HUES6 (cell line): ENCODE results near the gene RUSC1.
A peak's percentile ranks its signal among the peaks of the same experiment; 100 is the strongest.

Experiments used
- H3K27ac ChIP-seq: 2 replicates; pipeline ENCODE4 v1.7.0; 2013; ENCODE audit warnings: low read depth, mild to moderate bottlenecking, low read length, inconsistent platforms
- H3K27me3 ChIP-seq: 2 replicates; pipeline ENCODE4 v1.6.1; 2013; ENCODE audit warnings: low read length; ENCODE audit not compliant: control insufficient read depth, insufficient read depth
- H3K36me3 ChIP-seq: 2 replicates; pipeline ENCODE4 v1.6.1; 2013; ENCODE audit warnings: low read length; ENCODE audit not compliant: control insufficient read depth, insufficient read depth
- H3K4me1 ChIP-seq: 2 replicates; pipeline ENCODE4 v1.6.1; 2013; ENCODE audit warnings: low read length; ENCODE audit not compliant: control insufficient read depth, insufficient read depth
- H3K4me3 ChIP-seq: 2 replicates; pipeline ENCODE4 v1.5.1; 2013; ENCODE audit warnings: low read depth, low read length
- H3K9ac ChIP-seq: one replicate; pipeline ENCODE4 v1.6.1; 2013; ENCODE audit warnings: mild to moderate bottlenecking, low read length
- H3K9me3 ChIP-seq: 2 replicates; pipeline ENCODE4 v1.6.1; 2013; ENCODE audit warnings: low read depth, low read length; ENCODE audit not compliant: control insufficient read depth, insufficient read depth

The RUSC1 gene

DNA sequence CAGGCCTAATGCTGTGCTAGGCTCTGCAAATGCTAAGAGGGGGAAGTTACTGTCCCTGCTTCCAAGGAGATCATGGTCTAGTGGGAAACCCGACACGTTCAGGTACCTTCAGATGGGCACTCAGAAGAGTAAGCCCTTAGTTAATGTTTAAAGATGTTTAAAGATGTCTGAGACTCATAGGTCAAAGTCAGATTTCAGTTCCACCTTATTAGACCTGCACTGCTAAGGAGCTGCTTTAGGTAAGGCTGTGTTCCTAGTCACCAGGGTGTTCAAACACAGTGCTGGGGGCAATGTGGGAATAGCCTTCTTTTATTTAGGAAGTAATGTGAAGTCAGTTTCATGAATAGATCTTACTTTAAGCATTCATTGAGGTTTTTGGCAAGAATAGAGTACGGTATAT, 3.8 kb upstream of the RUSC1 start:
- H3K4me1 ChIP-seq: peaks cover 14% of the 10 kb centered on the region
- peaks cover 68% of the 10 kb centered on the region for H3K36me3 ChIP-seq
- H3K27ac ChIP-seq: no peak overlapping the region

GRCh38 chr1:155318082-155318481, 2.6 kb upstream of the RUSC1 start:
- Histone ChIP-seq H3K27me3 (peaks cover 9% of the 10 kb centered on the region; the same call in 1 of the 2 replicates), H3K27ac (no peak overlapping the region), H3K9ac (no peak overlapping the region), H3K36me3 (peaks cover 58% of the 10 kb centered on the region), H3K4me1 (peaks cover 21% of the 10 kb centered on the region), H3K4me3 (no peak overlapping the region), H3K9me3 (no peaks in the 10 kb centered on the region)

More for the DNA sequence above, 3.8 kb upstream of the RUSC1 start:
- no peak overlapping the region for H3K4me3 ChIP-seq
- no peaks in the 10 kb centered on the region for H3K9me3 ChIP-seq
- no peak overlapping the region for H3K9ac ChIP-seq
- peaks cover 6% of the 10 kb centered on the region; the same call in 1 of the 2 replicates for H3K27me3 ChIP-seq

GRCh38 chr1:155319536-155319935, 1.2 kb upstream of the RUSC1 start:
- Histone ChIP-seq H3K4me3 (no peak overlapping the region), H3K9me3 (no peaks in the 10 kb centered on the region), H3K4me1 (peaks cover 21% of the 10 kb centered on the region), H3K9ac (no peak overlapping the region), H3K27me3 (peaks cover 9% of the 10 kb centered on the region; the same call in 1 of the 2 replicates), H3K36me3 (peaks cover 45% of the 10 kb centered on the region), H3K27ac (no peak overlapping the region)

DNA sequence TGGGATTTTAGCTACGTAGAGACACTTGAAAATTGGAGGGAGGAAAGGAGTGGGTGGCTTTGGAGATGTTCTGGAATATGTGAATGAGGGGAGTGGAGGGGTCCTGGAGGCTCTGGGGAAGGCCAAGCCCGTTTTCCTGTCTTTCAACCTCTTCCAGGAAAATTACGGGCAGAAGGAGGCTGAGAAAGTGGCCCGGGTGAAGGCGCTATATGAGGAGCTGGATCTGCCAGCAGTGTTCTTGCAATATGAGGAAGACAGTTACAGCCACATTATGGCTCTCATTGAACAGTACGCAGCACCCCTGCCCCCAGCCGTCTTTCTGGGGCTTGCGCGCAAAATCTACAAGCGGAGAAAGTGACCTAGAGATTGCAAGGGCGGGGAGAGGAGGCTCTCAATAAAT, 442 bp upstream of the RUSC1 start:
- Histone ChIP-seq H3K9ac (no peak overlapping the region), H3K4me1 (peaks cover 22% of the 10 kb centered on the region), H3K27me3 (peaks cover 9% of the 10 kb centered on the region; the same call in 1 of the 2 replicates), H3K4me3 (peak overlapping the region; percentile 87), H3K27ac (no peak overlapping the region), H3K36me3 (peaks cover 39% of the 10 kb centered on the region), H3K9me3 (no peaks in the 10 kb centered on the region)

DNA sequence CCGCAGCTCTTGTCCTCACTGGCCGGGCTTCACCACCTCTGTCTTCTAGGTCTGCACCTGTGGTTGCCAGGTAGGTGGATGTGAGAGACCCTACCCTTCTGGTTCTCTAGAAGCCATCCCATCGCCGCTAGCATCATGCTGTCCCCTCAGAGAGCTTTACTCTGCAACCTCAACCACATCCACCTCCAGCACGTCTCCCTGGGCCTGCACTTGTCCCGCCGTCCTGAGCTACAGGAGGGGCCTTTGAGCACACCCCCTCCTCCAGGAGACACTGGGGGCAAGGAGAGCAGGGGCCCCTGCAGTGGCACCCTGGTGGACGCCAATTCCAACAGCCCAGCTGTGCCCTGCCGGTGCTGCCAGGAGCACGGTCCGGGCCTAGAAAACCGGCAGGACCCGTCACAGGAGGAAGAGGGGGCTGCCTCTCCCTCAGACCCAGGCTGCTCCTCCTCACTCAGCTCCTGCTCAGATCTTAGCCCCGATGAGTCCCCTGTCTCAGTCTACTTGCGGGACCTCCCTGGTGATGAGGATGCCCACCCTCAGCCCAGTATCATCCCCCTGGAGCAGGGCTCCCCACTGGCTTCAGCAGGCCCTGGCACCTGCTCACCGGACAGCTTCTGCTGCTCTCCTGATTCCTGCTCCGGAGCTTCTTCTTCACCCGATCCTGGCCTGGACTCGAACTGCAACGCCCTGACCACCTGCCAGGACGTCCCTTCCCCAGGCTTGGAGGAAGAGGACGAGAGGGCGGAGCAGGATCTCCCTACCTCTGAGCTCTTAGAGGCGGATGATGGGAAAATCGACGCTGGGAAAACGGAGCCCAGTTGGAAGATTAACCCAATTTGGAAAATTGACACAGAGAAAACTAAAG, 1.2 kb downstream of the RUSC1 start:
- Histone ChIP-seq H3K9me3 (no peaks in the 10 kb centered on the region), H3K36me3 (peaks cover 45% of the 10 kb centered on the region), H3K9ac (no peak overlapping the region), H3K27me3 (peaks cover 9% of the 10 kb centered on the region; the same call in 1 of the 2 replicates), H3K27ac (no peak overlapping the region), H3K4me3 (peak overlapping the region; percentile 87), H3K4me1 (peaks cover 28% of the 10 kb centered on the region)

- Histone ChIP-seq H3K9me3 (no peaks in the 10 kb centered on the region), H3K36me3 (peaks cover 46% of the 10 kb centered on the region), H3K4me1 (peaks cover 28% of the 10 kb centered on the region), H3K9ac (no peak overlapping the region), H3K27ac (no peak overlapping the region), H3K27me3 (peaks cover 9% of the 10 kb centered on the region; the same call in 1 of the 2 replicates), H3K4me3 (peak overlapping the region; percentile 87)
Observed at GRCh38 chr1:155322571-155322952, 1.9 kb downstream of the RUSC1 start.

- Histone ChIP-seq H3K4me1 (peaks cover 28% of the 10 kb centered on the region), H3K27me3 (peaks cover 9% of the 10 kb centered on the region; the same call in 1 of the 2 replicates), H3K9ac (no peak overlapping the region), H3K4me3 (peak overlapping the region; percentile 87), H3K27ac (no peak overlapping the region), H3K36me3 (peaks cover 46% of the 10 kb centered on the region), H3K9me3 (no peaks in the 10 kb centered on the region)
Observed at GRCh38 chr1:155322953-155323728, 2.4 kb downstream of the RUSC1 start.

GRCh38 chr1:155323729-155324036, 3.0 kb downstream of the RUSC1 start:
- Histone ChIP-seq H3K9ac (peak overlapping the region; percentile 73), H3K4me1 (peaks cover 28% of the 10 kb centered on the region), H3K4me3 (peak overlapping the region; percentile 87), H3K9me3 (no peaks in the 10 kb centered on the region), H3K27me3 (peaks cover 9% of the 10 kb centered on the region; the same call in 1 of the 2 replicates), H3K36me3 (peaks cover 43% of the 10 kb centered on the region), H3K27ac (peak overlapping the region; percentile 3; the same call in 1 of the 2 replicates)

- Histone ChIP-seq H3K9me3 (no peaks in the 10 kb centered on the region), H3K4me1 (peaks cover 28% of the 10 kb centered on the region), H3K4me3 (peak overlapping the region; percentile 87), H3K36me3 (peaks cover 41% of the 10 kb centered on the region), H3K9ac (peak overlapping the region; percentile 73), H3K27ac (peak overlapping the region; percentile 32; the same call in 1 of the 2 replicates), H3K27me3 (peaks cover 9% of the 10 kb centered on the region; the same call in 1 of the 2 replicates)
Observed at GRCh38 chr1:155324037-155324716, 3.5 kb downstream of the RUSC1 start.

- Histone ChIP-seq H3K27ac (peak overlapping the region; percentile 32; the same call in 1 of the 2 replicates), H3K4me1 (peaks cover 25% of the 10 kb centered on the region), H3K36me3 (peaks cover 37% of the 10 kb centered on the region), H3K27me3 (peaks cover 9% of the 10 kb centered on the region; the same call in 1 of the 2 replicates), H3K4me3 (peak overlapping the region; percentile 87), H3K9ac (peak overlapping the region; percentile 73), H3K9me3 (no peaks in the 10 kb centered on the region)
Observed at GRCh38 chr1:155324717-155325602, 4.3 kb downstream of the RUSC1 start.
